Measurements from ENCODE around the gene LSM6.

- TF ChIP-seq, protein P1, sequence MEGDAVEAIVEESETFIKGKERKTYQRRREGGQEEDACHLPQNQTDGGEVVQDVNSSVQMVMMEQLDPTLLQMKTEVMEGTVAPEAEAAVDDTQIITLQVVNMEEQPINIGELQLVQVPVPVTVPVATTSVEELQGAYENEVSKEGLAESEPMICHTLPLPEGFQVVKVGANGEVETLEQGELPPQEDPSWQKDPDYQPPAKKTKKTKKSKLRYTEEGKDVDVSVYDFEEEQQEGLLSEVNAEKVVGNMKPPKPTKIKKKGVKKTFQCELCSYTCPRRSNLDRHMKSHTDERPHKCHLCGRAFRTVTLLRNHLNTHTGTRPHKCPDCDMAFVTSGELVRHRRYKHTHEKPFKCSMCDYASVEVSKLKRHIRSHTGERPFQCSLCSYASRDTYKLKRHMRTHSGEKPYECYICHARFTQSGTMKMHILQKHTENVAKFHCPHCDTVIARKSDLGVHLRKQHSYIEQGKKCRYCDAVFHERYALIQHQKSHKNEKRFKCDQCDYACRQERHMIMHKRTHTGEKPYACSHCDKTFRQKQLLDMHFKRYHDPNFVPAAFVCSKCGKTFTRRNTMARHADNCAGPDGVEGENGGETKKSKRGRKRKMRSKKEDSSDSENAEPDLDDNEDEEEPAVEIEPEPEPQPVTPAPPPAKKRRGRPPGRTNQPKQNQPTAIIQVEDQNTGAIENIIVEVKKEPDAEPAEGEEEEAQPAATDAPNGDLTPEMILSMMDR (IDR thresholded peaks at IDR 0.05 in 4 of 5, conservative IDR thresholded peaks at IDR 0.05 in 1 of 5) = no peak
- no peak for TF ChIP-seq POLR2A (IDR thresholded peaks at IDR 0.05)
Measured at GRCh38 chr4:146238107-146238506, 62.6 kb downstream of the LSM6 start.
